UCSD-AML1 (cell line): Measurements from ENCODE around the gene RBCK1.
"Not testable (repeated sequence)": the region's sequence is repeated elsewhere in the genome, so short reads cannot be mapped to it uniquely, and the experiment has no call there.

Source experiments
- DNase-seq: peaks from one replicate; lab custom pipeline; 2025; ENCODE audit not compliant: unreplicated experiment; lab: John Stamatoyannopoulos, UW

RBCK1 gene

DNA sequence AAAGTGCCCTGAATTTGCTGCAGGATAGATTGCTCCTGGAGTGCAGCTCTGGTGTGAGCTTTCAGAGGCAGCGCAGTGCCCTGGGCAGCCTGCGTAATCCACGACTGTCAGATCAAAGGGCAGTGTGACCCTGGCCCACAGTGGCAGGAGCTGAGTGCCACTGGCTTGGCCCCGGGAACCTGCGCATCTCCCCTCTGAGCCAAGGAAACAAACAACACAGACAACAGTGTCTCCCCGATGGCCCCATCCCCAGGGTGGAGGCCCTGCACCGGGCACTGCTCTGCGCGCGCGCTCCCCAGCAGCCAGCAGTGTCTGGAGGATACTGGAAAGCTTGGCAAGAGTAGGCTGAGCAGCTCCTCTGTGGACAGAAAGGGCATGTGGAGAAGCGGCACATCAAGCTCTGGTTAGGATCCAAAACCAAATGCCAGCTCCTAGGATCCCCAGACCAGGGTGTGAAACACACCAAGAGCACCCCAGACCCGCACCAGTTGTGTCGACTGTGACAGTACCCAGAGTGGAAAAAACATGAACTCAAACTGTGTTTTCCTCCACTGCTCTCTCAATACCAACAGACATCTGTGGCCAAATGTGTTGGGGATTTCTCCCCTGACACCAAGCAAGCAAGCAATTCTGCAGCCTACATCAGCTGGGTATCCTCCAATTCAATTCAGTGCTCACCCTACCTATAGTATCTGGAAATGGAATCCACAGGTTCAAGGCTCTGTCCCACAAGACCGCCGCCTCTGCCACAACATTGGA lies 26.7 kb downstream of the RBCK1 start:
- DNase-seq: no peak

DNA sequence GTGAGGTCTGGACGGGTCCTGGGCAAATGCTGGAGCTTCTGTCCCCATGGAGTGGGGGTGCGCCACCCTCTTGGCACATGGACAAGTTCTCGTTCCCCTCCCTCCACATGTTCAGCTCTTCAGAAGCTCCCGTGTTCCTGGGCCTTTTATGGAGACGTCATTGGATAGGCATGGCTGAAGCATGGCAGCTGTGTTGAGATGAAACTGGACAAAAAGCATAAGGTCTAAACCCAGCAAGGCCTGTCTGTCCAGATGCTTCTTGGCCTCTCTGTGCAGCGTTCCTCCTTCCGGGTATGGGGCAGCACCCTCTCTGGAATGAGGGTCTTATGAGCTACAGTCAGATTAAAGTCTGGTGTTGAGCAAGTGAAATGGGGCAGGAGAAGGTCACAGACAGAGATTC lies 27.5 kb downstream of the RBCK1 start:
- DNase-seq: no peak

DNA sequence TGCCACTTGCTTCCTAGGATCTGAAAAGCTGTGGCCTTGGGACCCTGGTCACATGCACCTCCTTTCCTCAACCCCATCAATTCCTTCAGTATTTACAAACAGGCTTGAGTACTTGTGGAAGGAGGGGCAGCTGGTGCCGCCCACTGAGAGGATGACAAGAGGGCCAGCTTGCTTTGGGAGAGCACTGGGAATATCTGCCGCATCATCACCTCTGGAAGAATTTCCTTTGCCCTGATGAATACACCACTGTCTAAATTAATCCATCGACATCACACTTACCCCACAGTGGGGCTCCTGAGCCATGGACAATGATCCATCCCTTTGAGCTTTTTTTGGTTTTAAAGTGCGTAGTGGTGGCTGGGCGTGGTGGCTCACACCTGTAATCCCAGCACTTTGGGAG lies 28.4 kb downstream of the RBCK1 start:
- DNase-seq: no peak

DNA sequence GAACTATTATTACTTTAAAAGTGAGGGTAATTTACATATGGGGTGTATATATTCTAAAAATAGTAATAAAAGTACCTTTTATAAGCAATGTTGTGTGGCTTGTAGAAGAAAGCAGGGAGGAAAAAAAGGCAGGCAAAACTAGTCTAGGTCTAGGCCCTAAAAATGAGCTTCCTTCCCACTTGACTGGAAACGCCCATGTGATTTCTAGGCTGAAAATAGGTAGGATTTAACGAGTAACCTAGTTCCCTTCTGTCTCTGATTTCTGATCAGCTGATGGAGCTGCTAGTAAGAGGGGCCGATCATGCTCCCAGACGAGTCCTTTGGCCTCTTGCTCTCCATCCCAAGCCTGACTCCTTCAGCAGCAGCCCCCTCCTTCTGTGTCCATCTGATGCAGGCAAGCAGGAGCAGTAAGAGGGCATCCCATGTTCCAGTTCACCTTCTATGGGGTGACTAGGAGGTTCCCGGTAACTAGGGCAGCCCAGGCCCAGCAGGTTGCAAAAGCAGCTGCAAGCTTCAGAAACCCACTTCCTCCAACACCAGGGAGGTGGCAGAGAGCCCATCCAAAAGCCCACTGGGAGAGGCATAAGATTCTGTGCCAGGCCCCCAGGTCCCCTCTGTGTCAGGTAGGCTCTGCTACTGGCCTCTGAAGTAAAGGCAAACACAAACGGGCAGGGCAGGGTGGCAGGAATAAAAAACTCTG lies 29.8 kb downstream of the RBCK1 start:
- peak; percentile 58 for DNase-seq

DNA sequence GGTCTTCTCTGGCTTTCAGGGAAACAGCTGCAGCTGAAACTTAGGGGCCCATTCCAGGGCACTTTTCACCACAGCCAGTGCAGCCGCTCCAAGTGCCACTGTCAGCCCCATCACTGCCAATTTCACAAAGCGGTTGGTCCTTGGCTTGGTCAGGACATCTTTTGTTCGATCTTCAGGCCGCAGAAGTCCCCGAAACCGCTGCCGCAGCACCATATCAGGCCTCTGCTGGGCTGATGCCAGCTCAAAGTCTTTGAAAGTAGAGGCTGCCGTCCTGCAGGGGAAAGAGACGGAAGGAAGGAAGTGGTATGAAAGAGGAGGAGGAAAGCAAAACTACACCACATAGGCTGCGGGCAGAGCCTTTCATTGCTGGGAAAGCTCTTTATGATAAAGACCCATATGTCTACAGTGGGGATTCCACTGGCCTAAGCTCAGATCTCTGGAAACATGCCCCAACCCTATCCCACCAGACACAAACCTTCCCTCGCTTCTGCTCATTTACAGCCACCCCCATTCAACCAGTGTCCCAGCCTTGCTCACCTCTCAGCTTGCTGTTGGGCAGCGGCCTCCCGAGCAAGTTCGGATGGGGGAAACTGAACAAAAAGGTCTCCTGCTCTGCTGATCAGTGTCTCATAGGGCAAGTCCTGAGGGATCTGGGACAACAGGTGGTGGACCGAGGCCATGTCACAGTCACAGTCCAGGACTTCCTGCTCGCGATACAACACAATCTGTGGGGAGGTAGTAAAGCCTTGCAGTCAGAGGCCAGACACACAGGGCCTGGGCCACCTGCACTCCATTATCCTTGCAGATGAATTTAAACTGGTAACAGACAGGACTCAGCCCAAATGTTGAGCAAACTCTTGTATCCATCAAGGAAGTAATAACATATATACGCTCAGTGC lies 30.7 kb downstream of the RBCK1 start:
- DNase-seq: peak; percentile 87

DNA sequence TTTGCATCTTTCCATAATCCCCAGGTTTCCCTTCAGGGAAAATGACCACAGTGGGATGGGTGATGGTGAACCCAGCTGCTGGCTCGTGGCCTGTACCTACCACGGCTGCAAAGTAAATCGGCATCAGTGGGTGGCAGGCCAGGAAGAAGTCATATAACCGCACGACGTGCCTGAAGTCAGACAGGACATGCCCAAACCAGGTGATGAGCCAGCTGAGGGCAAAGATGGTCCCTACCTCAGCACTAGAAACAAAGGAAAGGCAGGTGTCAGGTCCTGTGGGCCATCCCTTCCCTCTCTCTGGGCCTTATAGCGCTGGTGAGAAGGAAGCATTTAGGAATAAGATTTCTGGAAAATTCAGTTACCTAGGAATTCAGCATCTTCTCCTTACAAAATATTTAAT lies 32.0 kb downstream of the RBCK1 start:
- DNase-seq: no peak

DNA sequence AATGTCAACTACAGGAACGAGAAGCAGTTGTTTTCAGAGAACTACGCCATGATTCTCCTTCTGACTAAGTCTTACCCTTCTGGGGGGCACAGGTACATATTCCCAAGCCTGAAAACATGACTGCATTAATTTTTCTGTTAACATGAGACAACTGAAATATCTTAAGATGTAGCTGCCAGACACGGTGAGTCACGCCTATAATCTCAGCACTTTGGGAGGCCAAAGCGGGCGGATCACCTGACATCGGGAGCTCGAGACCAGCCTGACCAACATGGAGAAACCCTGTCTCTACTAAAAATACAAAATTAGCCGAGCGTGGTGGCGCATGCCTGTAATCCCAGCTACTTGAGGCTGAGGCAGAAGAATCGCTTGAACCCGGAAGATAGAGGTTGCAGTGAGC lies 32.5 kb downstream of the RBCK1 start:
- DNase-seq: no peak

DNA sequence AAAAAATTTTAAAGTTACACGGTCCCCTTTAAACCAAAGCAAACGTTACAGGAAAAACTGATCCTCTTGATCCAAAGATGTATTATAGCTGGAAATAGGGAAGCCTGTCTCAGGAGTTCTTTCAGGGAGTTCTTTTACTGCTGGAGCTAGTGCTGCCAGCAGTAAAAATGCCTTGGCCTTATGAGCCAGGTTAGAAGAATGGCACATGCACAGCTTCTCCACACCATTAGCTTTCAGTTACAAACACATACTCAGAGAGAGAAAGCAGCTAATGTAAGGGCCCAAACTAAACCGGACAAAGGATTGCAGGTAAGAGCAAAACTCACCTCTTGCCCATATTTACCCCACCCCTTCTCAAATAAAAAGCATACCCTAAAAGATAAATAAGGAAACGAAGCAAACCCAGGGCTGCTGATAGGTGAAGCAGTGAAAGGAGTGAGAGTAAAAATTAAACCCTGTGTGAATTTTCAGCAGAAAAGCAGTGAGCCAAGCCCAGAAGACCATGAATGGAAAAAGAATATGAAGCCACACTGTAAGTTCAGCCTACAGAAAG lies 35.2 kb downstream of the RBCK1 start:
- no peak for DNase-seq

DNA sequence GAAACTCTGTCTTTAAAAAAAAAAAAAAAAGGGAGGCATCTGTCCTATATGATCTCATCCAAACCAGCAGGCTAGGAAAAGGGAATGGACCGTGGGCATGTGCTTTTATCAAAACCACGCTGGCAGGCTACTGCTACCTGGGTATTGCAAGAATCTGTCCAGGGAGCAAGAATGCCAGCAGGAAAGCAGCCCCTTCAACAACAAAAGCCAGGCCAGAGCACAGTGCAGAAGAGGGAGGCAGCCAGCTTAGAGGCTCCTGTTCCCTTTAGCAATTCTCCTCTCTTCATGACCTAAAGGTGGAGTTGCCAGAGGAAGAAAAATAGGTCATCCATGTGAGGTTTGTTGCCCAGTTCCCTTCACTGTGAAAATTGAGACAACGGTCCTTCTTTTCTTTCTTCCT lies 36.0 kb downstream of the RBCK1 start:
- DNase-seq: no peak

DNA sequence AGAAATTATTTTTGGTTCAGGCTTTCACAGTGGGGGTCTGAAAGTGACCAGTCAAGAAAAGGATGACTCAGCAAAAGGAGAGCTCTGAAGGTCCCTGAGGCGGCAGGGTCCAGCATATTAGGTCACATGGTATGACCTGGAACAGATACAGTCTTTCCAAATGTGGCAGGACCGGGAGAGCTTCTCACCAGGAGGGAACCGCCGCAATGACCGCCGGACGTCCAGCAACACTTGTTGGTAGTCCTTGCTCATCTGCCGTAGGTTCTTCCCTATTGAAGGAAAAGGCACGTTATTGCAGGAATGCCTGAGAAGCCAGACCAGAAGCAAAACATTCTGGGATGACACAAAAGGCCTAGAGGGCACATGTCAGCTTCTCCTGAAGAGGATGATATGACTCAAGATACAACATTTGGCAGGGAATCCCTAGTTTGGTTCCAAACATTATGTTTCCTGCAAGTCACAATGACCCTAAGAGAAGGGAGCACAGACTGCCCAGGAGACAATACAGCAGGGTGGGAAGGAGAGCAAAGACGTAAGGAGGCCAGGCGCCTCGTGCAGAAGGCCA lies 36.8 kb downstream of the RBCK1 start:
- no peak for DNase-seq

DNA sequence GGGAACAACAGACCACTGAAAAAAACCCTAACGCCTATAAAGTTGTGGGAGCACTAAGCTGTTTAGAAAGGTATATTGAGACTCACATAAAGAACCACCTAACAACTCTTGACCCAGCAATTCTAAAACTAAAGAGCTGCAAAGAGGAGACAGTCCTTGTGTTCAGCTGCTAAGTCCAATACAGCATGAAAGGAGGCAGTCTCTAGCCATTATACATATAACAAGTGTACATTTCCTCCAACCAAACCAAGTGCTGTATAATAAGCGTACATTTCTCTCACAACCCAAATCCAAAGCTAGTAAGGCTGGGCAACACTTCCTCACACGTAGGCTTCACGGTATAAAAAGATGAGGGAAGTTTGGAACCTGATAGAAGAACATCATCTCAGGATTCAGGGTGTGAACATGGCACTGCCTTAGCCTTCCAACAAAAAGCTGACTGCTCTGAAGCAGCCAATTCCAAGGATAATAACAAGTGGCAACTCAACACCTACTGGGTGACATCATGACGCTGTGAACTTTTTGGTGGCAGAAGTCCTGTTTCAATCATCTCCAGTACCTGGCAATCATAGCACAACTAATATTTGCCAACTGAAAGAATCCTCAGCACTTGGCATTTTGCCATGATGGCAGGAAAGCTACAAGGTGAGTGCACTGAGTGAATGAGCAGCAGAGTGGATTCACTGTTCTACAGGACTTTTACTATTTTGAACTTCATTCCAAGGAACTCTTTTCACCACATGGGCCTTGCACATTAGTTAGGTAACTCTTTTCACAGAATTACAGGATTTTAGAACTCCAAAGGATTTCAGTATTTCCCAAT lies 37.6 kb downstream of the RBCK1 start:
- DNase-seq: no peak

DNA sequence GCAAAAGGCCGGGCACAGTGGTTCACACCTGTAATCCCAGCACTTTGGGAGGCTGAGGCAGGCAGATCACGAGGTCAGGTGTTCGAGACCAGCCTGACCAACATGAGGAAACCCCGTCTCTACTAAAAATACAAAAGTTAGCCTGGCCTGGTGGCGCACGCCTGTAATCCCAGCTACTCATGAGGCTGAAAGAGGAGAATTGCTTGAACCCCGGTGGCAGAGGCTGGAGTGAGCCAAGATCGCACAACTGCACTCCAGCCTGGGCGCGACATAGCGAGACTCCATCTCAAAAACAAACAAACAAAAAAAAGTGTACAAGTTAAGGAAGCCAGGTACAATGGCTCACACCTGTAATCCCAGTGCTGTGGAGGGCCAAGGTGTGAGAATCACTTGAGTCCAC lies 43.9 kb downstream of the RBCK1 start:
- not testable (repeated sequence) for DNase-seq

DNA sequence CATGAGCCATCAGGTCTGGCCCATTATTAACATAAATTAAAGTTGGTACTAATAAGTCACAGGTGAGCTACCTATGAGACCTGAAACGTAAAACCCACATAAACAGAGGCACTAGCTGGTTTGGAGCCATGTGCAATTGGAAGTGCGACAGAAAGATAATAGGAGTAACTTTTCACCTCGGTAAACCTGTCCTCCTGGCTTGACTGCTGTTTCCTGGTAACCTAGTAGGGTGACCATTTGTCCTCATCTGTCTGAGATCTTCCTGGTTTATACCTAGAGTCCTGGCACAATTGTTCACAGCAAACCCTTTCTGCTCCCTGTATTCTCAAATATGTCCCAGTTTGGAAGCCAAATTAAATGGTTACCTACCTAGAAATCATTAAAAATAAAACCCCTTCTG lies 46.9 kb downstream of the RBCK1 start:
- no peak for DNase-seq

DNA sequence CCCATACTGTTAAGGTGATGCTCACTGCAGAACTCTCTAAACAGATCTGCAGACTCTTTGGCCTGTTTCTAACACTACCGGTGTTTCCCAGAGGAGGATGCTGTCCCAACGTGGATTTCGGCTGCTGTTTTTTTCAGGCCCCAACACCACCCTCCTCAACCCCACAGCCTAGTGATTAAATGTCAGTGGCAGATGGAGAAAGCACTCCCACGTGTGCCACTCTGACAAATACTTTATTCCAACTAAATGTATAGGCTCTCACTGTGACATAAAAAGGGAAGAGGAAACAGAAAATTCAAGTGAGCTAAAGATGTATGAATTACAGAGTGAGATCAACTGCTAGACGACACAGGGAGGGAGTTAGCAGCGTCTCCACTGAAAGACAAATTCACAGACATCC lies 50.7 kb downstream of the RBCK1 start:
- DNase-seq: no peak

DNA sequence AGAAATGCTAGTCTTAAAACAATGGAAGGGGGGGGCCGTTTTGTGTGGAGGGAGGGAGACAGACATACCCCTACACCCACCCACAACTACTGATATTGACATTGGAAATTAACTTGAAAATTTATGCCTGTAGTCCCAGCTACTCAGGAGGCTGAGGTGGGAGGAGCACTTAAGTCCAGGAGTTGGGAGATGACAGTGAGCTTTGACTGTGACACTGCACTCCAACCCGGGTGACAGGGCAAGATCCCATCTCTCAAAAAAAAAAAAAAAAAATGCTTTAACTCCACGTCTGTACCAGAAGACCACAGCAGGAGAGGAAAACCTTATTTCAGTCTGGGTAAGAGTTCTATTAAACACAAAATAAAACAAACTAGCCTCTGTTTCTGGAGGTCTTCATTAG lies 52.1 kb downstream of the RBCK1 start:
- DNase-seq: no peak

DNA sequence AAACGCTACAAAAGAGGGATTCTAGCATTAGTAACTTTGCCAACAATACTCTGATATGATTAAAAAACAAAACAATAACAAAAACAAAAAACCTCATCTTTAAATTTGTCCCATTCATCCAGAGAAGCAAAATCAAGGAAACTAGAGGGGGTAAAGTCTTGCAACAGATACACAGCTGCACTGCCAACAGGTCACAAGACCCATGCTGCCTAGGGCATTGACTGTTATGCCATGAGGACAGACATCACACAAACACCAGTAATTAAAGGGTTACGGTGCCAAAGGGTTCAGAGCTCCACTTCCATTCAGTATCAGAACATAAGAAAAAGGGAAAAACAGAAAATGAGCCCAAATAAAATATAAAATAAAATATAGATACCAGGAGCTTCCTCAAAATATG lies 52.6 kb downstream of the RBCK1 start:
- no peak for DNase-seq

DNA sequence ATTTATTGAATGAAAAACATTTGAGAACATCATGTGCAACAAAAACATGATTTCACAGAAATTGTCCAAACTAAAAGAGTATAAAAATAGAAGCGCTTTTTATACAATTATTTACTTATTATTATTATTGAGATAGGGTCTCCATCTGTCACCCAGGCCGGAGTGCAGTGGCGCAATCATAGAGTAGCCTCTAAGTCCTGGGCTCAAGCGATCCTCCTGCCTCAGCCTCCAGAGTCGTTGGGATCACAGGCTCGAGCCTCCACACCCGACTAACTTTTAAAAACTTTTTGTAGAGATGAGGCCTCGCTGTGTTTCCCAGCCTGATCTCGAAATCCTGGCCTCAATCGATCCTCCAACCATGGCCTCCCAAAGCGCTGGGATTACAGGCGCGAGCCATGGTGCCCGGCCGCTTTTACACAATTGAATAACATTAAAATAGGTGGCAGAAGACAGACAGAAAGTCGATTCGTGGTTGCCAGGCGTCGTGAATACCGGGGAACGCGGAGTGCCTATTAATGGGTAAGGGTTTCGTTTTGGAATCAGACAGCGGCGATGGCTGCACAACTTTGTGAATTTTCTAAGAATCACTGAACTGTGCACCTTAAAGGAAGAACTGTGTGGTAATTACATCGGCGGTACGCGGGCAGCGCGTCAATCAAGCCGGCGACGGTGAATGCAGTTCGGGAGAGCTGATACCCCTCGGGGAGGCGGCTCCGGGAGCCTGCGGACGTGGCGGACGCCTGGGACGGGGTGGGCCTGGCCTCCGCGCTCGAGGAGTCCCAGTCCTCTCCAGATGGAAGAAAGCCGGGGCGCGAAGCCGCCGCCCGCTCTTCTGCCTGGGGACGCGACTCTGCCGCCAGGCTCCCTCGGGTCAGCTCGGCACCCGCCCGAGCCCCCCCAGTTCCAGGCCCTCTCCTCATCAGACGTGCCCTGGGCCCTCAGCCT lies 53.4 kb downstream of the RBCK1 start:
- DNase-seq: peak; percentile 64

DNA sequence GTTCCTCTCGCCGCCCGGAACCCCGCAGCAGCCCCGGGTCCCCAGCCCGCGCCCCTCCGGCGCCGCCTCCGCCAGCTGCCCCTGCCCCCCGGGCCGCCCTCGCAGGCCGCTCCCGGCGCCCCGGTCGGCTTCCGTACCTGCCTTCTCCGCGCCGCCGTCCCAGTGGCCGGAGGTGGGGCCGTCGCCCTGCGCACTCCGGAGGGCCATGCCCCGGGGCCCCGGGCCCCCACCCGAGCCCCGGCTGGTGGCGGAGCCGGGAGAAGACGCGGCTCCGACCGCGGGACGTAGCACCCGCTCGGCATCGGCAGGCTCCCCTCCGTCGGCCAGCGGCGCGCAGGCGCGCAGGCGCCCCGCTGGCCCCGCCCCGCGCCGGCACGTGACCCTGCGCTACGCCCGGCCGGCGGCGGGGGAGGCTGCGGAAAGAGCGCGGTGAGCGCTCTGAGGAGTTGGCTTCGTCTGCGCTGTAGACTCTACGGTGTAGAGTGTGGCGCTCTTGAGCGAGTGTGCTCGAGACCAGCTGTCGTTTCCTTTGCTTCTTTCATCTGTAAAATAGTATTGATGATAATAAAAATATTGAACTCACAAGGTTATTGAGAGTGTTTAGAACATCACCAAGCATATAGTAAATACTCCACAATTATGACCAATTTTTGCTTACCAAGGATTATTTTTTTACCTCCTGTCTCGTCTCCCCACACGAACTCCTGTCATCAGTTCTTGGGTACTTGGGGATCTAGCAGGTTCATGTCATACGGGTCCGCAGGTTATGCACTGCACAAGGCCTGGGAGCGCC lies 54.3 kb downstream of the RBCK1 start, which contains the start of gene TBC1D20:
TBC1D20 (minus strand) TSS at position 335 of the 793 bp plus-strand sequence; CDS start at position 207, 128 bp downstream.
- DNase-seq: peak; percentile 92
